Chondrocyte (in vitro differentiated cells): ENCODE results near the gene SPSB4. TPM values are rescaled to one million over a fixed set of nuclear protein-coding genes. Genes with fewer than 3 reads are reported as not detected.
"Not testable (repeated sequence)": the region's sequence is repeated elsewhere in the genome, so short reads cannot be mapped to it uniquely, and the experiment has no call there.

Experiments
- DNase-seq: peaks from one replicate; pipeline ENCODE4 v3.0.0; 2021; ENCODE audit warnings: mixed read lengths, low spot score
- H3K27ac Mint-ChIP-seq: one replicate; pipeline ENCODE4 v1.8.0; 2021; ENCODE audit warnings: mild to moderate bottlenecking, moderate library complexity, mixed read lengths; ENCODE audit not compliant: unreplicated experiment
- H3K27me3 Mint-ChIP-seq: 2 replicates; pipeline ENCODE4 v1.8.0; 2021; ENCODE audit warnings: low read depth, mixed read lengths
- H3K36me3 Mint-ChIP-seq: 2 replicates; pipeline ENCODE4 v1.8.0; 2021; ENCODE audit warnings: low read depth, mixed read lengths
- H3K4me1 Mint-ChIP-seq: 2 replicates; pipeline ENCODE4 v1.8.0; 2021; ENCODE audit warnings: low read depth, mild to moderate bottlenecking, mixed read lengths
- H3K4me3 Mint-ChIP-seq: one replicate; pipeline ENCODE4 v1.8.0; 2021; ENCODE audit warnings: mild to moderate bottlenecking, moderate library complexity, mixed read lengths; ENCODE audit not compliant: unreplicated experiment
- H3K9me3 Mint-ChIP-seq: 2 replicates; pipeline ENCODE4 v1.8.0; 2021; ENCODE audit warnings: low read depth, mixed read lengths
- CTCF ChIP-seq: fragments of 200-600 bp; sonication (generic); IDR thresholded peaks from 2 replicates; pipeline ENCODE4 v1.5.0; 2021; ENCODE audit warnings: antibody characterized with exemption, mild to moderate bottlenecking, moderate library complexity
- total RNA-seq: library from RNA; stranded (reverse); gene quantifications from 3 replicates; pipeline ENCODE4 v1.2.1, GENCODE V29; 2021

Gene SPSB4
- total RNA-seq, 1 donor from 2014 or later, result 1.9 TPM

GRCh38 chr3:141108039-141108438 is 56.9 kb downstream of the SPSB4 start:
- Mint-ChIP-seq H3K4me3 (no peak overlapping the region), H3K27me3 (no peaks in the 10 kb centered on the region), H3K4me1 (peaks cover 5% of the 10 kb centered on the region), H3K9me3 (no peaks in the 10 kb centered on the region), H3K27ac (no peak overlapping the region), H3K36me3 (no peaks in the 10 kb centered on the region)
- TF ChIP-seq CTCF, result no peak
- DNase-seq, result no peak

DNA sequence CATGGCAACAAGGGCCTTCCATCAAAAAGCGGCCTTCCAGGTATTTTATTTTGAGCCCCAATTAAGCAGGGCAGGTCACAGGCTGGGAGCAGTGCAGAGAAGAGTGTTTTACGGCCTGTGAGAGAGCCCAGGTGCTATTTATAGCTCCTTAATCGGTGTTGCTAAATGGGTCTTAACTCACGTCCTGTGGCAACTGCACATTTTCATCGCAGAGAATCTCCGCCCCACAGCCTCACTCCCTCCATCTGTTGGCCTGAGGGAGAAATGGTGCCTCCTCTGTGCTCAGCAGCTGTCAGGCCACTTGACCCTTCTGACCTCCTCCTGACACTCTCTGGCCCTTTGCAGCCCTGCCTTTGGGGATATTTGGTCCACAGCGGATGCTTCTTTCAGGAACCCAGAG is 58.6 kb downstream of the SPSB4 start:
- DNase-seq, result no peak
- no peak overlapping the region for H3K27ac Mint-ChIP-seq
- no peaks in the 10 kb centered on the region for H3K36me3 Mint-ChIP-seq

GRCh38 chr3:141110322-141110721 is 59.2 kb downstream of the SPSB4 start:
- Mint-ChIP-seq H3K27ac (no peak overlapping the region), H3K4me1 (peaks cover under 1% of the 10 kb centered on the region), H3K9me3 (no peaks in the 10 kb centered on the region), H3K27me3 (no peaks in the 10 kb centered on the region), H3K36me3 (no peaks in the 10 kb centered on the region), H3K4me3 (no peak overlapping the region)
- no peak for DNase-seq
- no peak for TF ChIP-seq CTCF

More for the DNA sequence above, 58.6 kb downstream of the SPSB4 start:
- H3K9me3 Mint-ChIP-seq, result no peaks in the 10 kb centered on the region
- H3K4me3 Mint-ChIP-seq, result no peak overlapping the region
- no peaks in the 10 kb centered on the region for H3K4me1 Mint-ChIP-seq
- TF ChIP-seq CTCF, result no peak
- H3K27me3 Mint-ChIP-seq, result no peaks in the 10 kb centered on the region

DNA sequence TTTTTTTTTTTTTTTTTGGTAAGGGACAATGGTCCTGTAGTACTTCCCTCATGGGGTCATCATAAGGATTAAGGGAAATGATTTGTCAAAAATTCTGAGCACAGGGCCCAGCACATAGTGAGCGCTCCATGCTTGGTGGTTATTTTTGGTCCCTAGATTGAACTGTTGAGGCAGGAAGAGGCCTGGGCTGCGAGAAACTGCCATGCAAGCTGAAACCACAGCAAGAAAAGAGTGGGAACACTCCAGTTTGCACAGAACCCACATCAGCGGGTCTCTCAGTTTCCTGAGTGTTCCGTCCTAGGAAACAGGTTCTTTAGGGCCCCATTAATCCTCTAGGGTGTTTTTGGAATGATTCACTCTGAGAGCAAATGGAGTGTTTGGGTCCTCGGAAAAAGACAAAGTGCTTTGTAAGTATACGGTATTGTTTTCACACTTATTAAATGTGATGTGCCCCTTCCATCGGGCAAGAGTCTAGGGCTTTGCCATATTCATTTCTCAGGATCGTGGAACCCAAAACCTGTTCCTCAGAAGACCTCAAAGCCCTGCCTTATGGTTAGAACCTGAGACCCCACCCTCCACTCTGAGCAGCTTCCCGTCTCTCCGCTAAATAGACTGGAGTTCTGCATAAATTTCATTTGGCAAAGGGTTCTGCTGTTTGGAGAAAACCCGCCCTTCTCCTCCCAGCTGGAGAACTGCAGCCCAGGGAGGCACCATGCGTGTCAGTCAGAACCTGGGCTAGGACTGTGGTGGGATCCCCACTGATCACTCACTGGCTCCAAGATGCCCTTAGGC is 60.4 kb downstream of the SPSB4 start:
- Mint-ChIP-seq H3K27ac (no peak overlapping the region), H3K36me3 (no peaks in the 10 kb centered on the region), H3K4me1 (peaks cover 8% of the 10 kb centered on the region), H3K9me3 (no peaks in the 10 kb centered on the region), H3K4me3 (no peak overlapping the region), H3K27me3 (no peaks in the 10 kb centered on the region)
- no peak for DNase-seq
- TF ChIP-seq CTCF, result no peak

DNA sequence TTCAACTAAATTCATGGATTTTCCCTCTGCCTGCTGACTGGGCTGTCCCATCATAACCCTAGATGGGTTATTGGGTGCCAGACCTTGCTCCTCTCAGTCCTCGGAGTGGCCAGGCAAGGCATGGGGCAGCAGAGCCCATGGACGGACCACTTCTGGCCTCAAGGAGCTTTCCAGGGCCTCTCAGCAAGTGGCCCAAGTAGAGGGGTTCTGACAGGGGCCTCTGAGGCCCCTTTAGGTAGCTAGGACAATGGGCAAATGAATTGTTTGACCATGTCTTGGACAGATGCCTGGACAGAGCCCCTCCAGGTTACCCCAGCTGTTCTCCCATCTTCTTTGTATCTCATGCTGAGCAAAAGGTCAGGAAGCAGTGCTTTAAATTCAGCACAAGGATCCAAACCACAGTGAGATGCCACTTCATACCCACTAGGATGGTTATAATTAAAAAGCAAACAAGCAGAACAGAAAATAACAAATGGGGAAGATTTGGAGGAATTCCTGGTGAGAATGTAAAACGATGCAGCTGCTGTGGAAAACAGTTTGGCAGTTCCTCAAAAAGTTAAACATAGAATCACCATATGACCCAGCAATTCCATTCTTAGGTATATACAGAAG is 61.6 kb downstream of the SPSB4 start:
- Mint-ChIP-seq H3K27ac (no peak overlapping the region), H3K36me3 (no peaks in the 10 kb centered on the region), H3K4me1 (peaks cover 8% of the 10 kb centered on the region), H3K9me3 (no peaks in the 10 kb centered on the region), H3K27me3 (no peaks in the 10 kb centered on the region), H3K4me3 (no peak overlapping the region)
- no peak for DNase-seq
- no peak for TF ChIP-seq CTCF

GRCh38 chr3:141113680-141114079 is 62.5 kb downstream of the SPSB4 start:
- not testable (repeated sequence) for H3K36me3 Mint-ChIP-seq, H3K4me1 Mint-ChIP-seq, H3K4me3 Mint-ChIP-seq, DNase-seq, H3K9me3 Mint-ChIP-seq, H3K27ac Mint-ChIP-seq, H3K27me3 Mint-ChIP-seq
